KMS-11 (cell line): ENCODE data around the gene USP37.

Experiments
- H2AFZ ChIP-seq: fragments of 200-600 bp; sonication (generic); 2 replicates; pipeline ENCODE4 v1.6.1; 2016; ENCODE audit warnings: antibody characterized with exemption, mixed run types, low read depth
- H3K27ac ChIP-seq: fragments of 200-600 bp; sonication (generic); 2 replicates; pipeline ENCODE4 v1.6.1; 2016; ENCODE audit warnings: mild to moderate bottlenecking, mixed run types
- H3K27me3 ChIP-seq: fragments of 200-600 bp; sonication (generic); 2 replicates; pipeline ENCODE4 v1.6.1; 2017; ENCODE audit warnings: mild to moderate bottlenecking, low read depth, mixed run types, moderate library complexity; ENCODE audit not compliant: insufficient read depth
- H3K36me3 ChIP-seq: fragments of 200-600 bp; sonication (generic); 2 replicates; pipeline ENCODE4 v1.6.1; 2017; ENCODE audit warnings: mild to moderate bottlenecking, mixed run types; ENCODE audit not compliant: insufficient read depth
- H3K4me1 ChIP-seq: fragments of 200-600 bp; sonication (generic); 2 replicates; pipeline ENCODE4 v1.6.1; 2016; ENCODE audit warnings: mild to moderate bottlenecking, low read depth, mixed run types; ENCODE audit not compliant: poor library complexity, severe bottlenecking
- H3K4me2 ChIP-seq: fragments of 200-600 bp; sonication (generic); 2 replicates; pipeline ENCODE4 v1.7.0; 2016; ENCODE audit warnings: mild to moderate bottlenecking, mixed run types
- H3K4me3 ChIP-seq: fragments of 200-600 bp; sonication (generic); IDR thresholded peaks from 2 replicates; pipeline ENCODE4 v1.6.1; 2017; ENCODE audit warnings: low read depth, low read length, mixed read lengths; ENCODE audit not compliant: insufficient read depth
- H3K79me2 ChIP-seq: fragments of 200-600 bp; sonication (generic); 2 replicates; pipeline ENCODE4 v1.6.1; 2016; ENCODE audit warnings: low read depth, mixed run types; ENCODE audit not compliant: insufficient read depth
- H3K9ac ChIP-seq: fragments of 200-600 bp; sonication (generic); 2 replicates; pipeline ENCODE4 v1.6.1; 2016; ENCODE audit warnings: mild to moderate bottlenecking, mixed run types
- H4K20me1 ChIP-seq: fragments of 200-600 bp; sonication (generic); 2 replicates; pipeline ENCODE4 v1.6.1; 2016; ENCODE audit warnings: mild to moderate bottlenecking, mixed run types; ENCODE audit not compliant: insufficient read depth
- CTCF ChIP-seq: fragments of 200-600 bp; sonication (generic); conservative IDR thresholded peaks from 2 replicates; pipeline ENCODE4 v1.6.1; 2017; ENCODE audit warnings: low read depth, mild to moderate bottlenecking, antibody characterized with exemption, low read length, moderate library complexity, mixed read lengths

Gene USP37

GRCh38 chr2:218436992-218437391 lies 131.2 kb downstream of the USP37 start:
- Histone ChIP-seq H3K4me2 (no peak overlapping the region), H4K20me1 (no peaks in the 10 kb centered on the region), H3K36me3 (no peaks in the 10 kb centered on the region), H3K4me3 (no peak overlapping the region), H3K4me1 (peaks cover 3% of the 10 kb centered on the region), H2AFZ (no peak overlapping the region), H3K27me3 (no peaks in the 10 kb centered on the region), H3K9ac (no peak overlapping the region), H3K27ac (no peak overlapping the region), H3K79me2 (no peaks in the 10 kb centered on the region)
- TF ChIP-seq CTCF, result no peak

- Histone ChIP-seq H3K9ac (no peak overlapping the region), H3K4me1 (no peaks in the 10 kb centered on the region), H2AFZ (no peak overlapping the region), H3K4me2 (no peak overlapping the region), H3K79me2 (no peaks in the 10 kb centered on the region), H3K27ac (no peak overlapping the region), H4K20me1 (no peaks in the 10 kb centered on the region), H3K4me3 (no peak overlapping the region), H3K36me3 (no peaks in the 10 kb centered on the region), H3K27me3 (no peaks in the 10 kb centered on the region)
- TF ChIP-seq CTCF, result no peak
These were observed 132.9 kb downstream of the USP37 start for GRCh38 chr2:218435003-218435982.

GRCh38 chr2:218434456-218434855 lies 133.7 kb downstream of the USP37 start:
- H2AFZ ChIP-seq, result no peak overlapping the region
- no peak for TF ChIP-seq CTCF
- no peaks in the 10 kb centered on the region for H3K27me3 ChIP-seq
- no peak overlapping the region for H3K27ac ChIP-seq
- H3K4me1 ChIP-seq, result no peaks in the 10 kb centered on the region
- no peaks in the 10 kb centered on the region for H4K20me1 ChIP-seq
- H3K4me3 ChIP-seq, result no peak overlapping the region
- H3K4me2 ChIP-seq, result no peak overlapping the region
- no peaks in the 10 kb centered on the region for H3K79me2 ChIP-seq
- no peak overlapping the region for H3K9ac ChIP-seq
- H3K36me3 ChIP-seq, result no peaks in the 10 kb centered on the region

GRCh38 chr2:218432676-218433365 lies 135.3 kb downstream of the USP37 start:
- no peaks in the 10 kb centered on the region for H3K4me1 ChIP-seq
- H3K36me3 ChIP-seq, result no peaks in the 10 kb centered on the region
- no peak overlapping the region for H3K4me3 ChIP-seq
- no peaks in the 10 kb centered on the region for H3K27me3 ChIP-seq
- H3K27ac ChIP-seq, result no peak overlapping the region
- H3K79me2 ChIP-seq, result no peaks in the 10 kb centered on the region
- TF ChIP-seq CTCF, result no peak
- no peak overlapping the region for H2AFZ ChIP-seq
- H3K4me2 ChIP-seq, result no peak overlapping the region
- no peaks in the 10 kb centered on the region for H4K20me1 ChIP-seq
- H3K9ac ChIP-seq, result no peak overlapping the region
